Loucy (cell line): ENCODE data around the gene LAIR2.
"Not testable (repeated sequence)": the region's sequence is repeated elsewhere in the genome, so short reads cannot be mapped to it uniquely, and the experiment has no call there.

Source experiments
- CTCF ChIP-seq: fragments of 200-600 bp; sonication (generic); conservative IDR thresholded peaks from 2 replicates; pipeline ENCODE4 v1.5.1; 2014; ENCODE audit warnings: mild to moderate bottlenecking, antibody characterized with exemption, low read length
- EZH2phosphoT487 ChIP-seq: fragments of 200-600 bp; IDR thresholded peaks from 2 replicates; pipeline ENCODE4 v1.6.1; 2018; ENCODE audit warnings: antibody characterized with exemption, mild to moderate bottlenecking, moderate library complexity, borderline replicate concordance

GRCh38 chr19:54498451-54498772 is 4.2 kb upstream of the LAIR2 start:
- not testable (repeated sequence) for TF ChIP-seq CTCF, EZH2phosphoT487
